LNCaP clone FGC (cell line): Measurements from ENCODE around the gene DNAJC16.

ENCODE experiments used
- DNase-seq: peaks from one replicate; pipeline ENCODE4 v3.0.0-alpha.2; 2011; ENCODE audit warnings: low read depth
- H3K4me3 ChIP-seq: 2 replicates; pipeline ENCODE4 v1.5.1; 2011; ENCODE audit warnings: mild to moderate bottlenecking, low read depth, low read length, control low read depth
- TF ChIP-seq, protein P1 (sequence below): IDR thresholded peaks from 2 replicates; pipeline ENCODE4 v1.5.1; 2012; ENCODE audit warnings: mild to moderate bottlenecking; ENCODE audit not compliant: control insufficient read depth, insufficient read depth; ENCODE audit errors: extremely low read depth

Gene DNAJC16

DNA sequence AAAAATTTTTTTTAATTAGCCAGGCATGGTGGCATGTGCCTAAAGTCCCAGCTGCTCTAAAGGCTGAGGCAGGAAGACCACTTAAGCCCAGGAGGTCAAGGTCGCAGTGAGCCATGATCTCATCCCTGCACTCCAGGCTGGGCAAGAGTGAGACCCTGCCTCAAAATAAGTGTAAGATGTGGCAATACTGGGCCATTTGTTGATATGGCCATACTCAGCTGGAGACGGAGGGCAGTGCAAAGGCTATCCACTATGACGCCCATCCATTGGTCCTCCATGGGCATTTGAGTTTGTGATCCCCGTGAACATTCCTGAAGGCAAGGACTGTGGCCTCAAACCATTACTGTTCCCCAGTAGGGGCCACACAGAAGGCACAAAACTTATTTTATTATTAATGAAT is 4.1 kb upstream of the DNAJC16 start:
- TF ChIP-seq, protein P1, sequence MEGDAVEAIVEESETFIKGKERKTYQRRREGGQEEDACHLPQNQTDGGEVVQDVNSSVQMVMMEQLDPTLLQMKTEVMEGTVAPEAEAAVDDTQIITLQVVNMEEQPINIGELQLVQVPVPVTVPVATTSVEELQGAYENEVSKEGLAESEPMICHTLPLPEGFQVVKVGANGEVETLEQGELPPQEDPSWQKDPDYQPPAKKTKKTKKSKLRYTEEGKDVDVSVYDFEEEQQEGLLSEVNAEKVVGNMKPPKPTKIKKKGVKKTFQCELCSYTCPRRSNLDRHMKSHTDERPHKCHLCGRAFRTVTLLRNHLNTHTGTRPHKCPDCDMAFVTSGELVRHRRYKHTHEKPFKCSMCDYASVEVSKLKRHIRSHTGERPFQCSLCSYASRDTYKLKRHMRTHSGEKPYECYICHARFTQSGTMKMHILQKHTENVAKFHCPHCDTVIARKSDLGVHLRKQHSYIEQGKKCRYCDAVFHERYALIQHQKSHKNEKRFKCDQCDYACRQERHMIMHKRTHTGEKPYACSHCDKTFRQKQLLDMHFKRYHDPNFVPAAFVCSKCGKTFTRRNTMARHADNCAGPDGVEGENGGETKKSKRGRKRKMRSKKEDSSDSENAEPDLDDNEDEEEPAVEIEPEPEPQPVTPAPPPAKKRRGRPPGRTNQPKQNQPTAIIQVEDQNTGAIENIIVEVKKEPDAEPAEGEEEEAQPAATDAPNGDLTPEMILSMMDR, result no peak
- DNase-seq, result no peak
- no peak overlapping the region for H3K4me3 ChIP-seq

DNA sequence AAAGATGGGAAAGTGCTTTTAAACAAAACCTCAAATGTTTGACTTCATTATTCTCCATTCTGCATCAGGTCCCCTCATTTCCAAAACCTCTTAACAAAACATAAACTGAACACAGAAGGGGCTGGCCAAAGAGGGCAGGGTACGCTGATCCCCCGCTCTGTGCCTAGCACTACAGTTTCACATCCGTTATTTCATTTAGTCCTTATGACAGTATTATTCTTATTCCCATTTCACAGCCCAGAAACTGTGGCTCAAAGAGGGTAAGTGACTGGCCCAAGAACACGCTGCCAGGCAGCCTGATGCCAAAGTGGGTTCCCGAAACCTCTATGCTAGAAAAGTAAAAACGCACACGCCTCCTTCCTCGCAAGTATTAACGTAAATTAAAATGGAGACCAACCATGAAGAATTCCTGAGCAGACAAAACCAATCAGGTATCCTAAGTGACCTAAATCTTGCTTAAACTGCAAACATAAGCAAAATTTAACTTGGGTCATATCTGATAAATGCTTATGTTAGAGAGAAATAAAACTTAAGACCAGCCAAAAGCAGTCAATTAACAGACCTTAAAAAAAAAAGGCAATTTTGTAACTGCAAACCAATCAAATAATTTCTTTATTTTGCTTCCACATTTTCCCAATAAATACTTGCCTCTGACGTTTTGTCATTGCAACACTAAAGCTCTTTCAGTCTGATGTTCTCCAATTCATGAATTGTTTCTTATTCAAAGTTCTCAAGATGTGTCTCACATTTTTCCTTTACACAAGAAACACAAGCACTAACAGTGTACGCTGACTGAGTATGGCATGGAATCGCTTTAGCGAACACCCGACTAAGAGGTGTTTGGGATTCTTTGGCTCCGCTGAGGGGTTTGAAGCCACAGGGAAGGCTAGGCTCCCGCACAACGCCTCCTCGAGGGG is 3.3 kb upstream of the DNAJC16 start:
- H3K4me3 ChIP-seq, result peak overlapping the region; percentile 69
- TF ChIP-seq, protein P1, result no peak
- no peak for DNase-seq

GRCh38 chr1:15524021-15524282 is 2.7 kb upstream of the DNAJC16 start, which contains the start of gene CASP9:
CASP9 (minus strand) TSS chr1:15524215; CDS start chr1:15524200, 15 bp downstream.
- H3K4me3 ChIP-seq, result peak within 1 kb of the TSS; percentile 72
- TF ChIP-seq, protein P1, result no peak
- DNase-seq, result no peak

- H3K4me3 ChIP-seq, result peak overlapping the region; percentile 41
- peak; percentile 78 for DNase-seq
- TF ChIP-seq, protein P1, result no peak
Measured at GRCh38 chr1:15524283-15525049, 2.2 kb upstream of the DNAJC16 start.

DNA sequence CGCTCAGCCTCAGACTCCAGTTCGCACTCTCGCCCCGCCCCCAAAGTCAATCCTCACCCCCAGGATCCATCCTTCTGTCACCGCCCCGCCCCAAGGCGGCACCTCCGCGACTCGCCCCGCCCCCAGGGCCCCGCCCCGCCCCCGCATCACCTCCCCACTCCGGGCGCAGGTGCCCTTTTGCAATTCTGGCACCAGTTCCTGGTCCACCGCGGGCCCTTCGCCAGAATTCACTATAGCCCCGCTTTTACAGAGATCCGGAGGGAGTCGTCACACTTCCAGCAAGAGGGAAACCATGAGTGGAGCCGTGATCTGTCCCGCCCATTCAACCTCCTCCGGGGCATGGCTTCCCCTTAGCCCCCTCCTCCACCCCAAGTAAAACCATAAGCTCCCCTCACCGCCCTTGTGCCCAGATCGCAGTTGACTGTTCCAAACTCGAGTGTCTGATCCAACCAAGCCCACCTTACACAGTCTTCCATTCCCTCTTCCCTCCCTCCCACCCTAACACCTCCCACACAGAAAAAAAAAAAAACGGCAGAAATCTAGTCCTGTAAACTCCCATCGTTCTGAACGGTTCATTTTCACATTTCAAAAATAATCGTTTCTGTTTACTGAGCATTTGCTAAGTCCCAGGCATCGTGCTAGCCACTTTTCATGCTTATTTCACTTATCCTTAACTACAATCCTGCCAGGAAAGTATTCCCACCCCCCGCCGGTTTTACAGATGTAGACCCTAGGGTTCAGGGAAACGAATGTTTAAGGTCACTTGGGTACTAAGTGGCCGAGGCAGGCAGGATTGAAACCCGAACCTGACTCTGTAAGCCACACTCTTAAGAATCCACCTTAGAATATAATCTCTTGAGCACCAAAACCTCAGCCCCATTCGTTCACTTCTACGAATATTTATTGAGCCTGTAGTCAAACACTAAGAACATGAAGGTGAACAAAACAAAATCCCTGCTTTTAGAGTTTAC is 1.3 kb upstream of the DNAJC16 start:
- TF ChIP-seq, protein P1, result no peak
- peak; percentile 79 for DNase-seq
- peak overlapping the region; percentile 72 for H3K4me3 ChIP-seq

GRCh38 chr1:15526021-15526489 is 593 bp upstream of the DNAJC16 start:
- DNase-seq, result no peak
- H3K4me3 ChIP-seq, result peak overlapping the region; percentile 72
- TF ChIP-seq, protein P1, result no peak
